NCI-H82 treated with DMSO at 0.1 percent for 48 hours (cell line): ENCODE results near the gene NDUFAF5.

Source experiments
- DNase-seq: peaks from one replicate; lab custom pipeline; 2025; ENCODE audit not compliant: unreplicated experiment; lab: John Stamatoyannopoulos, UW

NDUFAF5 gene

GRCh38 chr20:13821876-13822275 lies 37.0 kb downstream of the NDUFAF5 start:
- DNase-seq, result no peak

DNA sequence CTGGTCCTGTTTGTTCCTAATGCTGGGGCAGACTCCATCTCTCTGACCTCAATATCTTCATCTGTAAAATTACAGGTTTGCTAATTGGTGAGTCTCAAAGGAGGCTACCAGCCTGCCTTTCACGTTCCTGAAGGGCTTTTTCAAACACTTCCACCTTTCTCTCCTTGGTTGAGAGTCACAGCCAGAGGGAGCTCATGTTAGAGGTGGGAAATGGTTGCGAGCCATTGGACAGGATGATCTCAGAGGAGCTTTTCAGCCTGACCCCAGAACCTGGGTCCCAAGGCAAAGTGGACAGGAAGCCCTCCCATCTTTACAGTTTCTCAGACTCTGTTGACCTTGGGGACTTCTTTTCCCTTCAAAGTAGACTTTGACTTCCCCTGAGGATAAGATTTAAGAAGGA lies 37.6 kb downstream of the NDUFAF5 start:
- DNase-seq, result no peak

DNA sequence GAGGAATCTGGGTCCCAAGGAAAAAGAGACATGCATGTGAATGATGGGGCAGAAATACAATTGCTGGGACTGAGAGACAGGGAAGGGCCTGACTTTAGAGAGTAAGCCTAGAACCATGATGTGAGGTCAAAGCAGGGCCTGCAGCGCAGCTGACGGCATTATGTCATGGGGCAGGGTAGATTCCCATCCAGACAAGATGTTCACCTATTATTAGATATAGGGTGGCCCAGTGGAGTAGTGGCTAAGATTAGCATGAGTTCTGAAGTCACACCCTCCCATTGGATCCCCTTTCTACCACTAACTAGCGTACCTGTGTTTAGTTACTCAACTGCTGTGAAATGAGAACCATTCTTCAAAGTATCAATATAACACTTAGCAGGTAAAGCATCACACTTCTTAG lies 39.6 kb downstream of the NDUFAF5 start:
- DNase-seq, result no peak

GRCh38 chr20:13825465-13825864 lies 40.6 kb downstream of the NDUFAF5 start:
- DNase-seq, result no peak

GRCh38 chr20:13831476-13831875 lies 46.6 kb downstream of the NDUFAF5 start:
- no peak for DNase-seq

GRCh38 chr20:13838664-13839063 lies 53.8 kb downstream of the NDUFAF5 start:
- DNase-seq, result no peak

DNA sequence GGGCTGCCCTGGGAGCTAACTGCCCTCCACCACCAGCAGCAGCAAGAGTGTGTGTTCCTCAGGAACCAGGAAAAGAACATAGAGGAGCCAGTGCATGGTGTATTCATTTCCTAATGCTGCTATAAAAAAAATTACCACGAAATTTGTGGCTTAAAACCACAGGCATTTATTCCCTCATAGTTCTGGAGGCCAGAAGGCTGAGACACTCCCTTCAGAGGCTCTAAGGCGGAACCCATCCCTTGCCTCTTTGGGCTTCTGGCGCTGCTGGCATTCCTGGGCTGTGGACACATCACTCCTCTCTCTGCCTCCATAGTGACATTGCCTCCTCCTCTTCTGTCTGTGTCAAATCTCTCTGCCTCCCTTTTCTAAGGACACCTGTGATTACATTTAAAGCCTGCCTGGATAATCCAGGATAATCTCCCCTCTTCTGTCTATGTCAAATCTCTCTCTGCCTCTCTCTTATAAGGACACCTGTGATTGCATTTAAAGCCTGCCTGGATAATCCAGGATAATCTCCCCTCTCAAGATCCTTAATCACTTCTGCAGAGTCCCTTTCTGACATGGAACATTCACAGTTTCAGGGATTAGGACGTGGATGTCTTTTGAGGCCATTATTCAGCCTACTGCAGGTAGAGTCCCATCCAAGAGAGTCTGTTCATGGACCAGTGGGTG lies 54.7 kb downstream of the NDUFAF5 start:
- DNase-seq, result peak; percentile 99

- DNase-seq, result no peak
Measured at GRCh38 chr20:13840093-13840465, 55.3 kb downstream of the NDUFAF5 start.

GRCh38 chr20:13841206-13841605 lies 56.4 kb downstream of the NDUFAF5 start:
- peak; percentile 17 for DNase-seq

GRCh38 chr20:13844296-13844695 lies 59.5 kb downstream of the NDUFAF5 start:
- no peak for DNase-seq

GRCh38 chr20:13851279-13851678 lies 66.5 kb downstream of the NDUFAF5 start:
- no peak for DNase-seq

DNA sequence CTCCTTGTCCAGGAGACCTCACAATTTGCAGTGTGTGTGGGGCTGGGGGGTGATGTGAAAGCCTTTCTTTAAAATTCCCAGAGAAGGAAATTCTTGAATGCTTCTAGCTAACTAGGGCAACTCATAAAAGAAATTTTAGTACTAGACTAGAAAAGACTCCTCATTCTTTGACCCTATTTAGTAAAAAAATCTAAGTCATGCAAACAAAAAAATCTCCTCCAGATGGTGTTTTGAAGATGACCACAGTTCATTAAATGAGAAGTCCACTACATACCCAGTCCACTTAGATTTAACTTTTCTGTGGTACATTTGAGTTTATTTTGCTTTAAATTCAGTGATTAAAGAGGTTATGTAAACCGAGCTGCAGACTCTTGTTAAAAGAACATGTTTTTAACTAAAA lies 67.5 kb downstream of the NDUFAF5 start:
- no peak for DNase-seq

- no peak for DNase-seq
Measured at GRCh38 chr20:13855613-13856012, 70.8 kb downstream of the NDUFAF5 start.

DNA sequence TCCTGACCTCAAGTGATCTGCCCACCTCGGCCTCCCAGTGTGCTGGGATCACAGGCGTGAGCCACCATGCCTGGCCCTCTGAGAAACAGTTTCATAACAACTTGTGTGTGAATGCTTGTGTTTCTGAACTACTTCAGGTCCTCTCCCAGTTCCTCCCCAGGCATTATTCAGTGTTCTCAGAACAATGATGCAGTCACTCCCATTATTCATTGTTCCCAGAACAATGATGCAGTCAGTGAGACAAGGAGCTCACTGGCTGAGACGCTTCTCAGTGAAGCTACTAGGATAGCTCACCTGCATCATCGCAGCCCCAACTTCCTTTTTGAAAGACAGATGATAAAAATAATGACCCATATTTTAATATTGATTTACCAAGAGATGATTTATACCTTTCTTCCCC lies 71.5 kb downstream of the NDUFAF5 start:
- DNase-seq, result no peak

- no peak for DNase-seq
Measured at GRCh38 chr20:13857304-13857703, 72.5 kb downstream of the NDUFAF5 start.

GRCh38 chr20:13857961-13858360 lies 73.1 kb downstream of the NDUFAF5 start:
- no peak for DNase-seq

- DNase-seq, result no peak
Measured at GRCh38 chr20:13858439-13858838, 73.6 kb downstream of the NDUFAF5 start.

DNA sequence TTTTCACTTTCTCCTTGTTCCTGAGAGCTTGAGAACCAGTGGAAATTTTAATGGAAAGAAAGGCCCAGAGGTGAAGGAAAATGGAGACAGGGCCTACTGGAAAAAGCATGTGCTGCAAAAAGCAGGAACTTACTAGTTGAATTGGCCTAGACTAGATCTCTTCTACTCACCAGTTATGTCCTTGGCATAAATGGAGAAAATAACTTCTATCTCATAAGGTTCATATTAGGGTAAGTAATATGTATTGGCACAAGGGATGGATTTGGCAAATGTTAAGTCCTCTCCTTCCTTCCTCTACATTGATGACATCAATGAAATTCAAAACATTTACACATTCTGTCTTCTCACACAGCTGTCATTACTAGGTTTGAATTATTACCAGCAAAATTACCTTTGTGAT lies 74.0 kb downstream of the NDUFAF5 start:
- no peak for DNase-seq

DNA sequence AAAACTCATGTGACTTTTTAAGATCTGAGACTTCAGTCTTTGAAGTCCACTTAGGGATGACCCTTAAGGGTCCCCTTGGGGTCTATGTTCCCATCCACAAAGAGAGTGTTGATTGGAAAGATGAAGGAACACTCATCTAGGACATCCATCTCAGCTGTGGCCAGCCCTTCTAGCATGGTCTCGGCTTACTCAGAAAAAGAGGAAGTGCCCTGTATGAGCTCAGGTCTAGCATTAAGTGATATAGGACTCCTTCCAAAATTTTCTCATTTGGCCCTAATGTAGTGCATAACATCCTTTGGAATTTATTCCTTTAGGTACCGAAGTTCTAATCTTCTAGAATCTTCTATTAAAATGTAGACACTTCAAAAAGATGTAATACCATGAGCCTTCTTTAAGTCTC lies 77.4 kb downstream of the NDUFAF5 start:
- DNase-seq, result no peak

DNA sequence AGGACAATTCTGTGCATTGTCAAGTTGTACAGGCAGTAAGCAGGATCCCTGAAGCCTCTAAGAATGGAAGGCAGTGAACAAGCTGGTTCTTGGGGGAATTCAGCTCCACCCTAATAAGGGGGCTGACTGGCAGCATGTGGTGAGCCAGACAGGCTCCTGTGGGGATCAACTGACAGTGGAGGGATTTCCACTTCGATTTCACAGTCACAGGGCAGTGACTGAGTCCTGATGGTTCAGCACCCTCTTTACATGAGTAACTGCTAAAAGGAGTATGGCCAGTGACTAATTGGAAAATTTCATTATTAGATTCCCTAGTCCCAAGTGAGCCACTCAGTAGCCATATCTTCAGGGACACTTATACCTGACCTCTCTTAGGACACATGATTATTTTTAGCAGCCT lies 78.4 kb downstream of the NDUFAF5 start:
- DNase-seq, result no peak

- no peak for DNase-seq
Measured at GRCh38 chr20:13865156-13865555, 80.3 kb downstream of the NDUFAF5 start.

GRCh38 chr20:13865791-13866351 lies 81.0 kb downstream of the NDUFAF5 start:
- DNase-seq, result no peak

DNA sequence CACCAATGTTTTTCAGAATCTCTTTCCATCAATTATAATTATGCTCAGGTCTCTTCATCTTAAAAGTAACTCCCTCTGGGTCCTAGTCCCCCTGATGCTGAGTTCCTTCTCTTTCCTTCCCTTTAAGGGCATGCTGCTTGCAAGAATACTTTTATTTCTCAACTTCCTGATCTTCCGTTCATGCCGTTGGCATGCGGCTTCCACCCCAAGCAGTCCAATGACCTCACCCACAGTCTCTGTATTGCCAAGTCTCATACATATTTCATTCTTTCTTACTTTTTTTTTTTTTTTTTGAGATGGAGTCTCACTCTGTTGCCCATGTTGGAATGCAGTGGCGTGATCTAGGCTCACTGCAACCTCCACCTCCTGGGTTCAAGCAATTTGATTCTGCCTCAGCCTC lies 83.5 kb downstream of the NDUFAF5 start:
- DNase-seq, result no peak
